C4-2B (cell line): ENCODE data around the gene RGL2.

Experiments
- ZFX ChIP-seq: fragments of 450-650 bp; IDR thresholded peaks from 2 replicates; pipeline ENCODE4 v1.6.1; 2017
- TF ChIP-seq, protein P1 (sequence below): fragments of 450-650 bp; conservative IDR thresholded peaks from 2 replicates; pipeline ENCODE4 v1.5.1; 2017; ENCODE audit warnings: mild to moderate bottlenecking

DNA sequence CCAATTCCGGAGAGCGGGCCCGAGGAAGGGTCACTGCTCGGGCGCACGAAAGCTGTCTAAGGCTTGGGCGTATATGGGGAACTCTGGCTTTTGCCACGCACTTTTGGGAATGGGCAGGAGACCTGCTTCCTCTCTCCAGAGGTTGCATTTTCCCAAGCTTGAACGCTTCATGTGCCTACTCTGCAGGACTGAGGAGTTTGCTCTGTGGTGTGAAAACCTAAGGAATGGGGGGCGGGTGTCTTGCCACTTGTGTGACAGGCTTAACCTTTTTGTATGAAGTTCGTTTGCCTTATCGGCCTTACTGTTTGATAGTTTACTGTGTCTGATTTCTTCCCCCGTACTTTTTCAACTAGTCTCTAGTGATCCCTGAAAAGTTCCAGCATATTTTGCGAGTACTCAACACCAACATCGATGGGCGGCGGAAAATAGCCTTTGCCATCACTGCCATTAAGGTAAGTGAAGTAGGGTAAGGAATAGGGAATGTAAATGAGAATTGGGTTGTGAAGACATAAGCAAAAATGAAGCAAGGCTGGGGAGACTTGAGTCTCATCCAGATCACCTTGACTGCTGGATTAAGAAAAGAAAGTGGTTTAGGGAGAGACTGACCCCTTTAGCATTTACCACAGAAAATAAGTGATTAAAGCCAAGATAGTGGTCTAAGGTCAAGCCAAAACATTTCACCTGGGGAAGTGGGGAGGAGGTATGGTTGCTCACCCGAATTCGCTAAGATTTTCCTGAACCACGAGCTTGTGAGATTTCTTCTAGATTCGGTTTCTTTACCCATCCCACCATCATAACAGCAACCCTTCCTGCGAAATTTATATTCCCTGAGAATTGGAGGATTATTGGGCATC lies 26.2 kb downstream of the RGL2 start:
- TF ChIP-seq, protein P1, sequence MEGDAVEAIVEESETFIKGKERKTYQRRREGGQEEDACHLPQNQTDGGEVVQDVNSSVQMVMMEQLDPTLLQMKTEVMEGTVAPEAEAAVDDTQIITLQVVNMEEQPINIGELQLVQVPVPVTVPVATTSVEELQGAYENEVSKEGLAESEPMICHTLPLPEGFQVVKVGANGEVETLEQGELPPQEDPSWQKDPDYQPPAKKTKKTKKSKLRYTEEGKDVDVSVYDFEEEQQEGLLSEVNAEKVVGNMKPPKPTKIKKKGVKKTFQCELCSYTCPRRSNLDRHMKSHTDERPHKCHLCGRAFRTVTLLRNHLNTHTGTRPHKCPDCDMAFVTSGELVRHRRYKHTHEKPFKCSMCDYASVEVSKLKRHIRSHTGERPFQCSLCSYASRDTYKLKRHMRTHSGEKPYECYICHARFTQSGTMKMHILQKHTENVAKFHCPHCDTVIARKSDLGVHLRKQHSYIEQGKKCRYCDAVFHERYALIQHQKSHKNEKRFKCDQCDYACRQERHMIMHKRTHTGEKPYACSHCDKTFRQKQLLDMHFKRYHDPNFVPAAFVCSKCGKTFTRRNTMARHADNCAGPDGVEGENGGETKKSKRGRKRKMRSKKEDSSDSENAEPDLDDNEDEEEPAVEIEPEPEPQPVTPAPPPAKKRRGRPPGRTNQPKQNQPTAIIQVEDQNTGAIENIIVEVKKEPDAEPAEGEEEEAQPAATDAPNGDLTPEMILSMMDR: no peak
- peak; percentile 60 for TF ChIP-seq ZFX
